HG03432 (cell line): ENCODE results near the gene MTHFSD.

Source experiments
- ATAC-seq: cut with Tn5 transposase; IDR thresholded peaks from one replicate; pipeline ENCODE4 v1.9.1; 2021; ENCODE audit warnings: mild to moderate bottlenecking, moderate library complexity; ENCODE audit not compliant: unreplicated experiment

The MTHFSD gene

GRCh38 chr16:86504315-86505184 is 50.5 kb downstream of the MTHFSD start:
- no peak for ATAC-seq

- ATAC-seq: no peak
Measured at GRCh38 chr16:86503830-86504229, 51.2 kb downstream of the MTHFSD start.

DNA sequence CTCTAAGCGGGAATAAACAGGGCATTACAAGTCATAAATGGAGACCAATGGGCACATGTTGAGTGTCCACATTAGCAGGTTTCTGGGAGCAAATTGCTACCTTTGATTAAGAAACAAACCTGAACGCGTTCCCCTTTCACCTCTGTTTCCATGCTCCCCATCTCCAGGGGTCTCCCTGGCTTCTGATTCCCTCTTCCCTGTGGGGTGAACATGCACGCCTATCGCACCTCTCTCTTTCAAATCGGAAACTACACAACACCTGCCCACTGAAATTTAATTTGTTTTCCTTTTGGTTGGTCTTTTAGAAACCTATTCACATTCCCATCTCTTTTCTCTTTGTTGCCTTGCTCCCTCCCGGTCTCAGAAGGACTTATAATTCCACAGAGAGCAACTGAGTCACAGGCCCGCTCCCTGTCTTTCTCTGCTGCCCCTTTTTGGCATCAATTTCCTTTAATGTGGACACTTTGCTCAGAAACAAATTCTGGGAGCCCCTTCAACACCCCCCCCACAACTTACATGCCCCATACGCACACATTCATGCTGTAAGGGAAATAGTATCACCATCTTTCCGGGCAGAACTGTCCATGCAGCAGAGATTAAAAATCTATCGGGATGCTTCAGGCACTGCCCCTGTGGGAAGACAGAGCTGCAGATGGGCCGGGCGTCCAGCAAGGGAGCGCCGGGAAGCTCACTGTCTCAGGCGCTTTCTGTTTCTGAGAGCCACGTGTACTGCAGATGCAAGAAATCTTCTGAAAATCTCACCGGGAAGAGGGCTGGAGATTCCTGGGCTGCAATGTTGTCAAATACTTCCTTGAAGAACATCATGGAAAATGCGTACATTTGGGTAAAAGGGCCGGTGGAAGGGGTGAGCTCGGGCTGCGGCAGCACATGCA is 51.9 kb downstream of the MTHFSD start:
- ATAC-seq: no peak

DNA sequence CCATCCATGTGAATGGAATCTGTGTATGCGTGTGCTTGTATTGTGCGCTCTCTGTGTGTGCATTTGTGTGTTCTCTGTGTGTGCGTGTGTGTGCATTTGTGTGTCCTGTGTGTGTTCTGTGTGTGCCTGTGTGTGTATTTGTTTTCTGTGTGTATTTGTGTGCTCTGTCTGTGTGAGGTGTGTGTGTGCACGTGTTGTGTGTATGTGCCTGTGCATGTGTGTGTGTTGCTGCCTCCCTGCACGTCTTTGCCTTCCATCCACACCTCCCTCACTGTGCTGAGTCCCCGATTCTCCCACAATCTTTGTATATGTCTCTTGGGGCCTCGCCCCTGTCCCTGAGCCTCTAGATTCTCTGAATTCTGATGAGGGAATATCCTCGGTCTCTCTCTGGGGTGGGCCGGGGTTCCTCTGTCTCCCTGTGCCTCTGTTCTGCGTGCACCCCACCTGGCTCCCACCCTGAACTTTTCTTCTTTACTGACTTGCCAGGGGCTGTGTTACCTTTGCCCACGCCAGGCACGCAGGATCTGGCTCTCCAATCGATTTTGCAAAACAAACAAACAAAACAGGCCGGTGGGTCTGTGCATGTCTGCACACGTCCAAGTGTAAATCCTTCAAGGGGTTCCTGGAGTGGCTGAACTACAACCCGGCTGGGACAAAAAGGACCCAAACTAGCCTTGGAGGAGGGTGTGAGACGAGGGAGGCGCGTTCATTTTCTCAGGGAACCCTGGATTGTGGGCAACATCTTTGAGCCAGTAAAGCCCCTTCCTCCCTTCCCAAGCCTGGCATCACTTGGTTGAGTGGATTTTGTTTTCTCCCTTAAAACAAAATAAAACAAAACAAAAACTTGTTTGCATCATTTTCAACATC is 52.8 kb downstream of the MTHFSD start:
- ATAC-seq: no peak

DNA sequence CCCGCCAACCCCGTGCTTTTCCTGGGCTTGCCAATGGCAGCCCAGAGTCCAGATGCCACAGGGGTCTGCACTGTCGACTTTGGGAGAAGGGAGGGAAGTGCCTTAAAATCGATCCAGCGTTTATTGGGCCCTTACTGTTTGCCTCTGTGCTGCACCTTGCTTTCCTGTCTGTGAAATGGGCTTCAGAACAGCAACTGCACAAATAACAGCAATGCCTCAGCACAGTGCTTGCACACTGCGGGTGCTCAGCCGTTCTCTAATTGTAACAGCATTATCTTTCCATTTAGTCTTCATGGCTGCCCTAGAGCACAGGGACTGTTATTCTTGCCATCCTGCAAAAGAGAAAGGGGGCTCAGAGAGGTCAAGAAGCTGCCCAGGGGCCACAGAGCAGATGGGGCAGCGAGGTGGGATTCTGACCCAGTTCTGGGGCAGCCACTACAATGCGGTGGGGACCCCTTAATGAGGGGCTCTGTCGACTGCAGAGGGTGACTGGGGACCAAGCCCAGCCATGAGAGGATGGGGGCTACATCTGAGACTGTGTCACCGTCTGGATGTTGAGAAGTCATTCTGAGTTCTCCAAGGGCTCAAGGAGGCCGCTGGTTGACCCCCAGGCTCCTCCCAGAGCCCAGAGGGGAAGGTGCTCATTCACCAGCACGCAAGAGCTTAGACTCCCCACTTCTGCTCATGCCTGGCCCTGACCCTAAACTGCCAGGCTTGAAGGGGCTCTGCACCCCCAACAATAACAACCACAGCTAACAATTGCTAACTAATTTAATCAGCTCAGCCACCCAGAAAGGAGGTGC is 54.1 kb downstream of the MTHFSD start:
- ATAC-seq: no peak

- no peak for ATAC-seq
Measured at GRCh38 chr16:86499889-86500707, 54.9 kb downstream of the MTHFSD start.

DNA sequence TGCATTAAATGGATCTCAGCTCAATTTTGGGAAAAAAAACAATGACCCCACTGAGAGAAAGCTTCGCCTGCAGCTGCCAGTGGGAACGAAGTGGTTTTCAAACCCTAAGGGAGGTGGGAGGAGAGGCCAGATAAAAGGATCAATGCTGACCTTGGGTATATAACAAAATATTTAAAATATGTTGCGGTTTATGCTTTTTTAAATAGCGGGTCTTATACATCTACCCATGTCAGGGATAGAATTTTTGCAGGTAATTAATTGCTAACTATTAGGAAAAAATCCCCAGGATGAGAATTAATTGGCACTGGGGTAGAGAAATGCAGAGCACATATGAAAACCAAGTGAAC is 55.6 kb downstream of the MTHFSD start:
- no peak for ATAC-seq

- ATAC-seq: no peak
Measured at GRCh38 chr16:86498671-86499439, 56.2 kb downstream of the MTHFSD start.

- no peak for ATAC-seq
Measured at GRCh38 chr16:86498155-86498670, 56.8 kb downstream of the MTHFSD start.

GRCh38 chr16:86497551-86498021 is 57.4 kb downstream of the MTHFSD start:
- ATAC-seq: no peak

- no peak for ATAC-seq
Measured at GRCh38 chr16:86496929-86497461, 58.0 kb downstream of the MTHFSD start.

- ATAC-seq: no peak
Measured at GRCh38 chr16:86496262-86496928, 58.6 kb downstream of the MTHFSD start.

- ATAC-seq: no peak
Measured at GRCh38 chr16:86495756-86496261, 59.2 kb downstream of the MTHFSD start.

DNA sequence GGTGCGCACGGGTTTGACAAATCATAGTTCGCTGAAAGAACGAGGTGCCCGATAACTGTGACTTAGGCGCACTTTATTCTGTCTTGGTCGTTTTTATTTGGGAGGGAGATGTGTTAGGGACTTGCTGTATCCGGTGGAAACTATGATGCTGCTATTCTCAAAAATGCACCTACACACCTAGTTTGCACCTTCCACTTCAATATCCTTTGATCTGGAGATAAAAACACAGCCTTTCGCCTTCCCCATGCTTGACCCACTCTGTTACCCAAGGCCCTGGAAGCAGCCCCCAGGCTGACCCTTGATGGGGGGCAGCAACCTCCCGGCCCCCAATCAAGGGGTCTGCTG is 59.7 kb downstream of the MTHFSD start:
- ATAC-seq: no peak

DNA sequence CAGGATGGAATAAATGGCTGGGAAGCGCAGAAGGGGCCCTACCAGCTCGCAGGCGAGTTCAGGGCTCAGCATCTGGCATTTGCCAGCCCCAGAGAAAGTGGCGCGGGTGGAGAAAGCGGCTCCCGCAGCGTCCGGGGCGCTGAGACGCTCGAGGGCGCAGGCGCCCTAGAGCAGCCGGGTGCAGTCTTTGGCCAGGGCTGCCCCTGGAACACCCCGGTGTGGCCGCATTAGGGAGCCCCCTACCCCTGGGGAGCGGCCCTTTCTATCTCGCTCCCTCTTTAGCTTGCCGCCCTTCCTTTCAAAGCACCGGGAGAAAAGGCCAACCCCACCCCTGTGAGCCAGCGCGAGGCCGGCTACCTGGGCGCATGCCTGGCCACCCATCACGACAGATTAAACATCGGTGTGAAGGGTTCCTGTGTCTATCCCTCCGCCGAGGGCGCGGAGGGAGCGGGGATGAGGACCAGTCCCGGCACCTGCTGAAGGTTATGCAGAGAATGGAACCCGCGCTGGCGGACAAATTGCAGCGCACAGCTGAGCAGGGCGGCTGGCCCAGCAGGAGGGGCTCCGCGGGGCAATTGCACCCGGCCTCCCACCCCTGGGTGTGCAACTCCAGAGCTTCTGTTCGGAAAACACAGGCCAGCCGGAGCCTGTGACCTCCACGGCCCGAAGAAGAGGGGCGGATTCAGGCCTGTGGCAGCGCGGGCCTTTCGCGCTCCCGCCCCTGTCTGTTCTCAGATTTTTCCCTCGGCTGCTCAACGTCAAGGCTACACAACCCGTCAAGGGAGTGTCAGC is 60.3 kb downstream of the MTHFSD start:
- ATAC-seq: no peak

- ATAC-seq: no peak
Measured at GRCh38 chr16:86494039-86494564, 60.9 kb downstream of the MTHFSD start.
